Measurements from ENCODE around the gene GATA2. TPM values are rescaled to one million over a fixed set of nuclear protein-coding genes. Genes with fewer than 3 reads are reported as not detected.

The GATA2 gene
- total RNA-seq, 1 experiment from 2014 or later = 12.5 TPM

DNA sequence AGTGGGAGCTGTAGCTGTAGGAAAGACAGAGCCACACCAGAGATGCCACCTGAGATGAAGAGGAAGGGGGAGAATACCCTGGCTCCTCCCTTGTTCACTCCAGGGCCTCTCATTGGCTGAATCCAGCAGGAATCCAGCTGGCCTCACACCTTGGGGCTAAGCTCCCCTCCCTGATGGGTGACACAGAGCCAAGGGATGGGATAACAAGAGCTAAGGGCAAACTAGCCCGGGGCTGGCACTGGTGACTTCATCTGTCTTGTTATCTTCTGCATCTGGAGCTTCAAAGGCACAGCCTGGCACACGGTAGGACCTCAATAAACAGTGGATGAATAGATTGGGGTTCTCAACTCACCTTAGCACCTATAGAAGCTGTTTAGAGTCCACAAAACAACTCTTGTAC is 13.8 kb upstream of the GATA2 start:
- Histone ChIP-seq H3K36me3 (ENCODE audit: control insufficient read depth, insufficient read depth, low read length) (no peaks in the 10 kb centered on the region), H3K9me3 (no peaks in the 10 kb centered on the region), H3K27me3 (replicated peaks; ENCODE audit: control insufficient read depth, insufficient read depth, low read length) (no peaks in the 10 kb centered on the region), H3K4me1 (peaks cover 16% of the 10 kb centered on the region), H3K4me3 (ENCODE audit: low read depth, low read length) (no peak overlapping the region)
- ChIA-PET POLR2A (no interaction called here), CTCF (no interaction called here)
- TF ChIP-seq CTCF (IDR thresholded peaks at IDR 0.05; ENCODE audit: insufficient read depth in 1 of 2, low read depth in 1 of 2, low read length in 1 of 2, severe bottlenecking in 1 of 2, unreplicated experiment in 1 of 2) = no peak
- no peak overlapping the region for H3K4me3 Mint-ChIP-seq (ENCODE audit: unreplicated experiment)
- no peak overlapping the region for H3K27ac Mint-ChIP-seq (ENCODE audit: unreplicated experiment)
- H3K9me3 Mint-ChIP-seq (ENCODE audit: unreplicated experiment) = no peaks in the 10 kb centered on the region
- H3K4me1 Mint-ChIP-seq (ENCODE audit: low read depth, unreplicated experiment) = peaks cover 8% of the 10 kb centered on the region
- H3K27me3 Mint-ChIP-seq (ENCODE audit: insufficient read depth, unreplicated experiment) = no peaks in the 10 kb centered on the region
- H3K36me3 Mint-ChIP-seq (ENCODE audit: insufficient read depth, unreplicated experiment) = peaks cover 24% of the 10 kb centered on the region
- intact Hi-C loops (cut with micrococcal nuclease; ENCODE audit: unreplicated experiment) = no loop called here
- DNase-seq = no peak
- no TSS peak for BruUV-seq (replicated peaks)

DNA sequence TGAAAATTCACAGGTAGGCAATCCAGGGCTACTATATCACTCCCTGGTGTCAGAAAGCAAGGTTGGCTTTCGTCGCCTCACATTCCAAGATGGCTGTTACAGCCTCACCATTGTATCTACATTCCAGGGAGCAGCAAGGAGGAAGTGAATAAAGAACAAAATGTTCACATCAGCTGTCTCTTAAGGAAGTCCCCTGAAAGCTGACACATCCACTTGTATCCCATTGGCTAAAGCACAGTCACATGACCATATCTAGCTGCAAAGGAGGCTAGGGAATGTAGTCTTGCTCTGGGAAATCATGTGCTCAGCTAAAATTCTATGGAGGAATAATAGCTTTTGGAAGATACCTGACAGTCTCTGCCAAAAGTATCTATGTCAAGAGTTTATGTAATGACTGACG is 12.8 kb upstream of the GATA2 start:
- no peaks in the 10 kb centered on the region for H3K36me3 ChIP-seq (ENCODE audit: control insufficient read depth, insufficient read depth, low read length)
- Mint-ChIP-seq H3K27me3 (ENCODE audit: insufficient read depth, unreplicated experiment) (no peaks in the 10 kb centered on the region), H3K27ac (ENCODE audit: unreplicated experiment) (peak overlapping the region; percentile 83), H3K4me3 (ENCODE audit: unreplicated experiment) (no peak overlapping the region), H3K36me3 (ENCODE audit: insufficient read depth, unreplicated experiment) (peaks cover 24% of the 10 kb centered on the region), H3K9me3 (ENCODE audit: unreplicated experiment) (no peaks in the 10 kb centered on the region), H3K4me1 (ENCODE audit: low read depth, unreplicated experiment) (peaks cover 8% of the 10 kb centered on the region)
- ChIA-PET CTCF (no interaction called here), POLR2A (interaction anchor here (0.6 kb wide), 1 partner anchor 16 kb away, joined by 3 read pairs; no protein-coding TSS in a partner anchor)
- intact Hi-C loops (cut with micrococcal nuclease; ENCODE audit: unreplicated experiment) = no loop called here
- no TSS peak for BruUV-seq (replicated peaks)
- H3K4me1 ChIP-seq = peaks cover 16% of the 10 kb centered on the region
- no peak for DNase-seq
- no peak for TF ChIP-seq CTCF (IDR thresholded peaks at IDR 0.05; ENCODE audit: insufficient read depth in 1 of 2, low read depth in 1 of 2, low read length in 1 of 2, severe bottlenecking in 1 of 2, unreplicated experiment in 1 of 2)
- no peaks in the 10 kb centered on the region for H3K27me3 ChIP-seq (replicated peaks; ENCODE audit: control insufficient read depth, insufficient read depth, low read length)
- H3K9me3 ChIP-seq = no peaks in the 10 kb centered on the region
- H3K4me3 ChIP-seq (ENCODE audit: low read depth, low read length) = no peak overlapping the region

DNA sequence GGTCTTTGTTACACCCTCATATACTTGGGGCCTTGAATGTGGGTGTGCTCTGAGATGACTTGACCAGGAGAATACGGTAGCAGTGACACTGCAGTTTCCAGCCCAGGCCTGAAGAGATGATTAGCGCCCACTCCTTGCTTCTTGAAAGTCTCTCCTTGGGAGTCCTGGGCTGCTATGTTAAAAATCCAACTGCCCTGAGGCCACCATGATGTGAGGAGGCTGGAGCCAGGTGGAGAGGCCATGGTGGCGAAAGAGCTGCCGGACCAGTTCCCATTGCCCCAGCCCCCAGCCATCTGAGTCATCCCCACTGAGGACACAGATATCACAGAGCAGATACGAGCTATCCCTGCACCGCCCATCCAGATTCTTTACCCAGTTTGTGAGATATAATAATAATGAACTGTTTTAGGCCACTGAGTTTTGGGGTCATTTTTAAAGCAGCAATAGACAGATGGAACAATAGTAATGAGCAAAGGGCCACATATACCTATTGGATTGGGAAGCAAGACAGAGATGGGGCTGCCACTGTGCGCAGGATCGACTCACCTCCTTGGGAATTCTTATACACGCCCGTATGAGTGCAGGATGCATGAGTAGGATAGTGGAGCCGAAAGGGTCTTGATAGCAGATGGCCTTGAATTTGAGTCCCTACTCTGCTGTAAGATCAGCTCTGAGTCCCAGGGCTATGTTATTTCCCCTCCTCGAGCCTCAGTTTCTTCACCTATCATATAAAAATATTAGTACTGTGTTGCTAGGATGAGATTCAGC is 12.1 kb upstream of the GATA2 start:
- H3K4me1 Mint-ChIP-seq (ENCODE audit: low read depth, unreplicated experiment) = peaks cover 8% of the 10 kb centered on the region
- H3K36me3 Mint-ChIP-seq (ENCODE audit: insufficient read depth, unreplicated experiment) = peaks cover 24% of the 10 kb centered on the region
- no peak overlapping the region for H3K4me3 Mint-ChIP-seq (ENCODE audit: unreplicated experiment)
- H3K9me3 Mint-ChIP-seq (ENCODE audit: unreplicated experiment) = no peaks in the 10 kb centered on the region
- peak overlapping the region; percentile 83 for H3K27ac Mint-ChIP-seq (ENCODE audit: unreplicated experiment)
- POLR2A ChIA-PET = interaction anchor here (0.6 kb wide), 1 partner anchor 15 kb away, joined by 3 read pairs; no protein-coding TSS in a partner anchor
- Histone ChIP-seq H3K4me1 (peaks cover 16% of the 10 kb centered on the region), H3K27me3 (replicated peaks; ENCODE audit: control insufficient read depth, insufficient read depth, low read length) (no peaks in the 10 kb centered on the region), H3K4me3 (ENCODE audit: low read depth, low read length) (no peak overlapping the region), H3K9me3 (no peaks in the 10 kb centered on the region), H3K36me3 (ENCODE audit: control insufficient read depth, insufficient read depth, low read length) (no peaks in the 10 kb centered on the region)
- no peaks in the 10 kb centered on the region for H3K27me3 Mint-ChIP-seq (ENCODE audit: insufficient read depth, unreplicated experiment)
- CTCF ChIA-PET = no interaction called here
- peak; percentile 73 to 84 for DNase-seq
- intact Hi-C loops (cut with micrococcal nuclease; ENCODE audit: unreplicated experiment) = loop anchor here (5.0 kb wide), 1 partner anchor 408 kb away; no protein-coding TSS in a partner anchor
- TF ChIP-seq CTCF (IDR thresholded peaks at IDR 0.05; ENCODE audit: insufficient read depth in 1 of 2, low read depth in 1 of 2, low read length in 1 of 2, severe bottlenecking in 1 of 2, unreplicated experiment in 1 of 2) = no peak
- BruUV-seq (replicated peaks) = no TSS peak

All from Caco-2 (cell line).